HG02885 (cell line): ENCODE results near the gene DBP.
"Not testable (repeated sequence)": the region's sequence is repeated elsewhere in the genome, so short reads cannot be mapped to it uniquely, and the experiment has no call there.

Experiments used
- ATAC-seq: cut with Tn5 transposase; IDR thresholded peaks from one replicate; pipeline ENCODE4 v1.9.1; 2021; ENCODE audit warnings: mild to moderate bottlenecking; ENCODE audit not compliant: unreplicated experiment, poor library complexity

Gene DBP, protein sequence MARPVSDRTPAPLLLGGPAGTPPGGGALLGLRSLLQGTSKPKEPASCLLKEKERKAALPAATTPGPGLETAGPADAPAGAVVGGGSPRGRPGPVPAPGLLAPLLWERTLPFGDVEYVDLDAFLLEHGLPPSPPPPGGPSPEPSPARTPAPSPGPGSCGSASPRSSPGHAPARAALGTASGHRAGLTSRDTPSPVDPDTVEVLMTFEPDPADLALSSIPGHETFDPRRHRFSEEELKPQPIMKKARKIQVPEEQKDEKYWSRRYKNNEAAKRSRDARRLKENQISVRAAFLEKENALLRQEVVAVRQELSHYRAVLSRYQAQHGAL

DNA sequence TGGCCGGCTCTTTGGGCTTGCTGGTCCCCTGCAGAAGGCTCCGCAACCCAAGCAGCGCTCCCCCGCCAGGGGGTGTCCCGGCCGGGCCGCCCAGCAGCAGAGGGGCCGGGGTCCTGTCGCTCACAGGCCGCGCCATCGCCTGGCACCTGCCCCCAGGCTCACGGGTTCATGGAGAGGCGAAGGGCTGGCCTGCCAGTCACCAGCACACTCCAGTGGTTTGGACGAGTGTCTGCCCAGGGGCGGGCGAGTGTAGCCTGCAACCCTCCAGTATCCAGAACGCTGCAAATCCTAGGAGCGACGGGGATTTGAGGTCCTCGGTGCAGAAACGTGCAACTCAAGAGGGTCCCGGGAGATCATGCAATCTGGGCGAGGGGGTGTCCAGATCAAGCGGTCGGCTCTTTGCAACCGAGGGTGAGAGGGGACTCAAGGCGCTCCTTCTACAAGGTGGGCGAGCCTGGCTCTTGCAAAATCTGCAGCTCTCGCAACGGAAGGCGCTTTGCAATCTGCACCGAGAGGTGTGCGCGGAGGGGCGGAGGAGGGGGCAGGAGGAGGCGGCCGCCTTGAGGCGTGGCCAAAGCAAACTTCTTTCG, at the start of gene DBP:
Gene DBP (minus strand): TSS at position 521 of the 590 bp plus-strand sequence. CDS start 385 bp downstream, at position 136.
- ATAC-seq: no peak

DNA sequence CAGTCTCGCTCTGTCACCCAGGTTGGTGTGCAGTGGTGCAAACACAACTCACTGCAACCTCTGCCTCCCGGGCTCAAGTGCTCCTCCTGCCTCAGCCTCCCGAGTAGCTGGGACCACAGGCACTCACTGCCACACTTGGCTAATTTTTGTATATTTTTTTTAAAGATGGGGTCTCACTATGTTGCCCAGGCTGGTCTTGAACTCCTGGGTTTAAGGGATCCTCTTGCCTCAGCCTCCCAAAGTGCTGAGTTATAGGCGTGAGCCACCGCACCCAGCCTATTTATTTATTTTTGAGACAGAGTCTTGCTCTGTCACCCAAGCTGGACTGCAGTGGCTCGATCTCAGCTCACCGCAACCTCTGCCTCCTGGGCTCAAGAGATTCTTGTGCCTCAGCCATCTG, 49.5 kb upstream of the DBP start:
- ATAC-seq: not testable (repeated sequence)

DNA sequence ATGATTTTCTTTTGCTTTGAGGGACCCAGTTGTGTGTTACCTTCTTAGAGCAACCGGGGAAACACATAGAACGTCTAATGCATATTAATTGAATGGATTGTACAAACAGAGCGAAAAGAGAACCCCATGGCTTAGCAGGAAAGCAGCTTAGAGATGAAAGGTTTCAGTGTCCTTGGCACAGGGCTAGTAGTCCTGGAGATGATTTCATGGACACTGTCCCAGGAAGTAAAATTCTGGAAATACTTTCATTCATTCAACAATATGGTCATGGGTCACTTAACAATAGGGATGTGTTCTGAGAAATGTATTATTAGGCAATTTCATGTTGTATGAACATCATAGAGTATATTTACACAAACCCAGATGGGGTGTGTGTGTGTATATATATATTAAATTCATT, 48.9 kb upstream of the DBP start:
- ATAC-seq: no peak

DNA sequence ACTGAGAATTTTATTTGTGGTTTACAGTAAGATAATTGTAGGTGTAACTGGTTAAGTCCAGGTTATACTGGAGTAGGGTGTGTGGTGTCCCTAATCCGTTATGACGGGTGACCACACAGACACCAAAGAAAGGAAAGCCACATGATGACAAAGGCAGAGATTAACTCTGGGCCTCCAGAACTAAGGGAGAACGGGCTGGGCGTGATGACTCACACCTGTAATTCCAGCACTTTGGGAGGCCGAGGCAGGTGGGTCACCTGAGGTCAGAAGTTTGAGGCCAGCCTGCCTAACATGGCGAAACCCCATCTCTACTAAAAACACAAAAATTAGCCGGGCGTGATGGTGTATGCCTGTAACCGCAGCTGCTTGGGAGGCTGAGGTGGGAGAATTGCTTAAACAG, 48.4 kb upstream of the DBP start:
- no peak for ATAC-seq

DNA sequence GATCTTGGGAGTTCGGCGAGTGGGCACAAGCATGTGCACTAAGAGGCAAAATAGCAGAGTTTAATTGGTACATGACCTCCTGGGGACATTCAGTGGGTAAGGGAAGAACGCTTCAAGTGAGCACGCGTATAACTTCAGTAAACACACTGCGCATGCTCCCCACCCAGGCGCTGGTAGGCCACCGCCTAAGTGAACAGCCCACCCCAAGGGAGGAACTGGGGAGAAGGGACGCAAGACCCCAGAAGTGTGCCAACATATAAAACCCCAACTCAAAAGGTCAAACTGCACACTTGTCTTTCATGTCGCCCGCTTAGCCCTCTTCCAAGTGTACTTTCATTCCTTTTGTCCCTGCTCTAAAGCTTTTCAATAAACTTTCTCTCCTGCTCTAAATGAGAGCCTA, 46.2 kb upstream of the DBP start:
- ATAC-seq: no peak

DNA sequence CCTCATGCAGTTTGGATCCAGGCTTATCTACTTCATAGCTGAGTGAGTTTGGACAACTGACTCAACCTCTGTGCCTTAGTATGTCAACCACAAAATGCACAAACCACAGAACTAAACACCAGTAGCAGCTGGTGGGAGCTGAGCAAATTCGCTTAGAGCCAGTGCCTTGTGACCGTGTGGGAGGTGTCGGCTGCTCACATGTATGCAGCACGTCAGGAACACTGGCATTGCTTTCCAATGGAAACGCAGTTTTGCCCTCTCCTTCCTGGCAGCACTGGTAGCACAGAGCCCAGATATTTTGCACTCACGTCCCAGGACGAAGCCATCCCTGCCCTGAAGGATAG, 43.9 kb upstream of the DBP start:
- ATAC-seq: no peak

DNA sequence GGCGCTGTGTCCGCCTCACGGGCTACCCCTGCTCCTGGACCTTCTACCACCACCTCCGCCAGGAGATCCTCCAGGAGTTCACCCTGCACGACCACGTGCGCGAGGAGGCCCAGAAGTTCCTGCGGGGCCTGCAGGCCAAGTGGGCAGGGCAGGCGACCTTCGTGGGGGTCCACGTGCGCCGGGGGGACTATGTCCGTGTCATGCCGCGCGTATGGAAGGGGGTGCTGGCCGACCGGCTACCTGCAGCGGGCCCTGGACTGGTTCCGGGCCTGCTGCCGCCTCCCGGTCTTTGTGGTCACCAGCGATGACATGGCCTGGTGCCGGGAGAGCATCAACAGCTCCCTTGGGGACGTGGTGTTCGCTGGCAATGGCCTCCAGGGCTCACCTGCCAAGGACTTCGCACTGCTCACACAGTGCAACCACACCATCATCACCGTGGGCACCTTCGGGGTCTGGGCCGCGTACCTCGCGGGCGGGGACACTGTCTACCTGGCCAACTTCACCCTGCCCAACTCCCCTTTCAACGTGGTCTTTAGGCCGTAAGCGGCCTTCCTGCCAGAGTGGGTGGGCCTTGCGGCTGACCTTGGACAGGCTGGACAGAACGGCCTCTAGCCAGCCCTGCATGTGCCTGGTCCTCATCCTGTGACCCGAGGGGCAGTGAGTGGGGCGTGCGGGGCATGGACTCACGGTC, 43.4 kb upstream of the DBP start:
- no peak for ATAC-seq

DNA sequence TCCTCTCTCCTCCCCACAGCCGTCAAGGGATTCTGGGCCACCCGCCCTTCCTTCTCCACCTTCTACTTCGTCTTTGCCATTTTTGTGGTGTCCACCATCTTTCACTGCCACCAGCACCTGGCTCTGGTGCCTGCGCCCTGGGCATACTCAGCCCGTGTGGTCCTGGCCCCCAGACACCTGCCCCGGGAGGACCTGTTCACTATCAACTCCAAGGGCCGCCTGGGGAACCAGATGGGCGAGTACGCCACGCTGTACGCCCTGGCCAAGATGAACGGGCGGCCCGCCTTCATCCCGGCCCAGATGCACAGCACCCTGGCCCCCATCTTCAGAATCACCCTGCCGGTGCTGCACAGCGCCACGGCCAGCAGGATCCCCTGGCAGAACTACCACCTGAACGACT, 42.8 kb upstream of the DBP start:
- ATAC-seq: not testable (repeated sequence)

DNA sequence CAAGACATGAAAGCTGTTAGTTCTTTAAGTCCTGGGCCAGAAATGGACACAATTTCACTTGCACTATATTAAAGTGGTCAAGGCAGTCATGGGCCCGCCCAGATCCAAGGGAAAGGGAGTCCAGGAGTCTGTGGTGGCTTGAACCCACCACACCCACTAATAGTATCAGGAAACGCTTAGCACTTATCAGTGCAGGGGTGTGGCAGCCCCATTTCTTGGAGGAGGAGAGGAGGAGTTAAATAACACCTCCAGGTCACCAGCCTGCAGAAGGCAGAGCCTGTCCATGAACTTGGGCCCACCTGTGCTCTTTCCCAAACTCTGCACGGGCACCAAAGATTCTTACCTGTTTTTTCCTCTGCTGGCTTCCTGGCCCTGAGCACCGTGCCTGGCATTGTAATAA, 41.0 kb upstream of the DBP start:
- no peak for ATAC-seq

DNA sequence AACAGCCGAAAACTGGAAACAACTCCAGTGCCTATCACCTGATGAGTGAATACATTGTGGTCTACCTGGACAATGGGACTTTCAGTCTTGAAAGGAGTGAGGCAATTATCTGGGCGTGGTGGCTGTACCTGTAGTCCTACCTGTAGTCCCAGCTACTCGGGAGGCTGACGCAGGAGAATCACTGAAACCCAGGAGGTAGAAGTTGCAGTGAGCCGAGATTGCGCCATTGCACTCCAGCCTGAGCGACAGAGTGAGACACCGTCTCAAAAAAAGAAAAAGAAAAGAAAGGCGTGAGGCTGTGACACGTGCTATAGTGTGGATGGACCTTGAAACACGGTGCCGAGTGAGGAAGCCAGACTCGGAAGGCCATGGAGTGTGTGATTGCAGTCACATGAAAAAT, 39.7 kb upstream of the DBP start:
- ATAC-seq: no peak

DNA sequence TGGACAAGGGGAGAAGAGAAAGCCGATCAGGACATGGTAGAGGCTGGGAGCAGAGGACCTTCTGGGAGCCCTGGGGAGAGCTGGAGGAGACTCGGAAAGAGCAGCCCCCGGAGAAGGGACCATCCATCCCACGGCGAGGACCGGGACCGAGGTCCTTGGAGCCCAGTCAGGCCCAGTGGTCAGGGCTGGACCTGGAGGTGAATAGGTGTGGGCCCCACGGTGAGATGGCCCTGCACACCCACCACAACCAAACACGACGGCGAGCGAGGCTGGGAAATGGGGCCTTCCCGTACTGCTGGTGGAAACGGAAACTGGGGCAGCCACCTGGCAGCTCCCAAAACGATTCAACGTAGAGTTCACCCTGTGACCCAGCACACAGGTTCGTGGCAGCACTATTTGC, 39.3 kb upstream of the DBP start:
- ATAC-seq: no peak

DNA sequence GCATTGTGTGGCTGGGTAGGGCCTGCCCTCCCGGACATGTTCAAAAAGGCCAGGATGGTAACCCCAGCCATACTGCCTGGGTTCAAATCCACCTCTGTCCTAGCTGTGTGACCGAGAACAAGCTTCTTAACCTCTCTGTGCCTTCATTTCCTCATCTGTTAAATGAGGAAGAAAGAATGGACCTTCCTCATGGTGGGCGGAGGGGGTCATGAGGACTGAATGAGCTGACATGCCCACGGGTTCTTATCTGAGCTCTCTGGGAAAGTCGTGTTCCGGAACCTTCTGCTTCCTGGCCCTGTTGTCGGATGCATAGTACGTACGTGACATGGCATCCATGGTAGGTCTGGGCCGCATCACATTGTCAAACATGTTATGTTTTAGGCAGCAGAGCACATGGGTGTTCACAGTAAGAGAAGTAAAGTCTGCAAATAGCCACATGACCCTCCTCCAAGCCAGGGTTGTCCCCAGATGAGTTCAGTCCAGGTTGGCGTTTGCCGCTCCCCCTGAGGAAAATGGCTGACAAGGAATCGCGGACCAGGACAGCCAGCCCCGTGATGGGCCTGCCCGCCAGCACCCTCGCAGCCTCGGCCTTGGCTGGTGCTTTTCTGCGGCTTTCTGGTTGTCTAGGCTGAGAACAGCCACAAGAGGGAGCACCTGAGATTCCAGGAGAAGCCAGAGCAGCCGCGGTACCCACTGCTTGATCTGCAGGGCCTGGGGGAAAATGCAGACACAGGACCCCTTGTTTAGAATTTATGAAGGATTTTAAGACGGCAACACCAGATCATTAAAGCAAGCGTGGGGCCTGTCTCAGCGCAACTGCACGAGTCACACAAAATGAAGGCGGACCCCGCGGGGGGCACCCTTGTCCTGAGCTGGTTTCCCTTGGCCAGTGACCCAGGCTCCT, 38.0 kb upstream of the DBP start:
- no peak for ATAC-seq

DNA sequence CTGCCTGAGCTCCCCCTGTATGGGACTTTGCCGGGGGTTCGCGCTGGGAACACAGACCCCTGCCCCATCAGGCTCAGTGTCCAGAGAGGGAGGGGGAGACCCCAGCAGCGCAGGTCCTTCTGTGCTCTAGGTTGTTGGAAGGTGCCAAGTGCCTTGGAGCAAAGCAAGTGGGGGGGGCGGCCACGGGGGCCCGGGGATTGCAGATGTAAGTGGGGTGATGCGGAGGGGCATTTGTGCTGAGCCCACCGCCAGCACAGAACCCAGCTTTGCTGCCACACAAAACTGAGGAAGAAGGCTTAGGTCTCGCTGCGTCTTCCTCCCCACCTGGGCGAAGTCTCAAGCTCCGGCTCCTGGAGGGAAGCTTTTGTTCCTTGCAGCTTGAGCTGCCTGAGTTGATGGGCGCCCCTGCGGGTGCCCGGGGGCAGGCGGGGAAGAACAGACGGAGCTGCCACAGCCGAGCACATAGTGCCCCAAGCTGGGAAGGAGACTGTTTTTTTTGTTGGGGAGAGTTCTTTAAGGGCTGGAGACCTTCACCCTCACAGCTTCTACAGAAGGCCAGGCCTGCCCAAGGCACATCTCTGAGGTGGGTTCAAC, 37.1 kb upstream of the DBP start:
- no peak for ATAC-seq

DNA sequence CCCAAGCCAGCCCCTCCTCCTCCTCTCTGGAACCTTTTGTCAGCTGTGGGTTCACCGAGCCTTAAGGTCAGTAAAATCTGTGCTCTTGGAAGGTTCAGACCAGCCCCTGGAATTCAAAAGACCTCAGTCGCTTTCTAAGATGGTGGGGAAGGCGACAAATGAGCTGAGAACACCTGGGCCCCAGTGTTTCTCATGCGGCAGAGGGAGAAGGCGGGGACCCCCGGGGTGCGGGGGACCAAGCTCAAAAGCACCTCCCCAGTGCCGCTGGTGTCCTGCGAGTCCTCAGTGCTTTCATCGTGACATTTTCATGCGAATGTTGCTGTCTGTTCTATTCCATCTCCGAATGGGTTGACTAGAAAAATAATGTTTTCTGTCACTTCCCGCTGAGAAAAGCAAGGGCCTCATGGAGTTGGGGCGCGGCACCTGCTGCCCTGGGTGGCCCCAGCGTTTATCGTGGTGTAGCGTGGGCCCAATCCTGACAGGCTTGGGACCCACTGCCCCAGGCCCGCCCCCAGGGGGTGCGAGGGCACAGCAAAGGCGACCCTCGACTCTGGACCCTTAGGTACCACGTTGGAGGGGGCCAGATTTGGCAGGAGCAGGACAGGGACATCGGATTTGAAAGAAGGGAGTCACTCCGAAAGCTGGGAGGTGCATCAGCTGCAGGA, 36.4 kb upstream of the DBP start:
- ATAC-seq: no peak

DNA sequence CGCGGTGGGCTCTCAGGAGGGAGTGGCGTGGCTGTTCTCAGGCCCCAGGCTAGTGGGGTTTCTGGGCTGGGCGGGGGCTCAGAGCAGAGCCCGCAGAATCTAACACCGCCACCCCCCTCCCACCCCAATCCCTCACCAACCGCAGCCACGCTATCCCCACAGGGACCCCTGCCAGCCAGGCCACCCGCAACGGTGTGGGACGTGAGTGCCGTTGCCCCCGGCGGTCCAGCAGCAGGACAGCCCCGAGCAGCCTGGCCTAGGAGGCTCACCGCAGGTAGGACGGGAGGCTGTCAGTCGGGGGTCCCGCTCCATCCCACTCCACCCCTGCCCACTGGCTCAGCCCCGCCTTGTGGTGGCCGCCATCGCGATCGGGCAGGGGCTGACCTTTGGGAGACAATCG, 35.8 kb upstream of the DBP start, which contains the start of gene NTN5:
Gene NTN5 (minus strand): TSS at position 24 of the 400 bp plus-strand sequence. CDS start 2,031 bp downstream, outside the sequence.
- ATAC-seq: no peak

DNA sequence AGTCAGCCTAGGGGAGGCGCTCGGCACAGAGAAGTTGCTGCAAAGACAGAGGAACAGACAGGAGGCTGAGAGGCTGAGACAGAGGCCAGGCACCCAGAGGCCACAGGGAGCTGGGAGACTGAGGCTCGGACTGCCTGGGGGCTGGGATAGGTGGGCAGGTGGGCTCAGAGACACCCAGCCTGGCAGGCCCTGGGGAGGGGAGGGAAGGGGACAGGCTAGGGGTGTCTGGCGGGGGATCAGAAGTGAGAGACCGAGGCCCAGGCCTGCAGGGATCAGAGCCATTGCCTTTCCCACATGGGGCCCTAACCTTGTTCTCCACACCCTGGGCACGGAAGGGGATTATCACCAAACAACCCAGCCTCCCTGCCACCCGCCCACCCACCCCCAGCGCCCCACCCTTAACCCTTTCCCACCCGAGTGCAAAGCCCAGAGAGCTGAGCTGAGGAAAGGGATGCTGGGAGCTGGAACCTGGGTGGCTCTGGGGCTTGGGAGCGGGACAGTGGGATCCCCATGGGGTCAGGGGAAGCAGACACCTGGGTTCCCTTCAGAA, 34.3 kb upstream of the DBP start:
- ATAC-seq: no peak

DNA sequence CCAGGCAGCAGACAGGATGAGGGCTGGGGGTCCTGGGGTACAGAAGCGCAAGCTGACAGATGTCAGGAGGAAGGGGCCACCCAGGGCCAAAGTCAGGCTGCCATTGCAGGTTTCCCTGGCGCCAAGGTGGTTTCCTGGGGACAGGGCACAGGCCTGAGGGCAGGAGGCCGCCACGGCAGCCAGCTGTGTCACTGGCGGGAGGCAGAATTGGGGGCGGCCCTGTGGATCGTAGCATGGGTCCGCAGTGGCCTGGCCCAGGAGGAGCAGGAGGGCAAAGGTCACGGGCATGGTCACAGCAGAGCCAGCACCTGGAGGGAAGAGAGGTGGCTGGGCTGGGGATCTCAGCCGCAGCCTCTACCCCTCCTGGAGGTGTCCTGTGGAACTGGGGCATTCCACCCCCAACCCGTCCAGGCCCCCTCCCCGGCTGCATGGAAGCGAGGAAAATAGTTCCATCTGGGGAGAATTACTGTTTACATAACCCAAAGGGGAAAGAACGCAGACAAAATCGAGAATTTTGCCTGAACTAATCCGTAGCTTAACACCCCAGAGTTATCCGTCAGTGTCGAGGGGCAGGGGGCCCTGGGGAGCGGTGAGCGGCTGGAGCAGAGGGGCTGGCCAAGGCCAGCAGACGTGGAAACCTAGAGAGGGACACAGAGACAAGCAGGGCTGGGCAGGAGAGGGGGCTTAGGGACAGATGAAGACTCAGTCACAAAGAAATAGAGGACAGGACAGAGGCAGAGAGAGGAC, 33.7 kb upstream of the DBP start:
- no peak for ATAC-seq

DNA sequence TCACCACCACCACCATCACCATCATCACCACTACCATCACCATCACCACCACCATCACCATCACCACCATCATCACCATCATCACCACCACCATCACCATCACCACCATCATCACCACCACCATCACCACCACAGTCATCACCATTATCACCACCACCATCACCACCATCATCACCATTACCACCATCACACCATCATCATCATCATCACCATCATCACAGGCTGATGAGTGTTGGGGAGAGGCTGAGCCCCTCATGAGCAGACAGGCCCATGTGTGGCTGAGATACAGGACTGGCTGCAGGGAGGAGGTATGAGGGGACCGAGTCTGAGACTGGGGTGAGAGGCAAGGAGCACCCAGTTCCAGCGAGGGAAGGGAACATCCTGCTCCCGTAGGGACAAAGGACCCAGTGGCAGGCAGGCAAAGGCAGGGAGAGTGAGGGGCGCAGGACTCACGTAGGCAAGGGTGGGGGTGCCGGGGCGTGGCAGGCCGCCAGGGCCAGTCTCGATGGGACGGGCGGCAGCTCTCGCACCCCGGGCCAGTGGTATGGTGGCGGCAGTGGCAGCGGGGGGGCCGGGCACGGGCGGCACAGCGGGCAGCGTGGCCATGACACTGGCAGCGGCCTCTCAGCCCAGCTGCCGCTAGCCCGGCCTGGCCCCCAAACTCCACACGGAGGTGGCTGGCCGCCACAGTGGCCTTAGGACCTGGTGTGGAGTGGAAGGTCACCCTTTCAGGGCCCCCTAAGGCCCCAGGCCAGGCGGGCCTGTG, 32.9 kb upstream of the DBP start:
- no peak for ATAC-seq
